ENCODE data around the gene TTLL9. TPM values are rescaled to one million over a fixed set of nuclear protein-coding genes. Genes with fewer than 3 reads are reported as not detected.
A peak's percentile ranks its signal among the peaks of the same experiment; 100 is the strongest.
"Not testable (repeated sequence)": the region's sequence is repeated elsewhere in the genome, so short reads cannot be mapped to it uniquely, and the experiment has no call there.

The TTLL9 gene
- total RNA-seq, 4 donors from 2014 or later = 0.09 to 0.38 TPM; not detected in 2

DNA sequence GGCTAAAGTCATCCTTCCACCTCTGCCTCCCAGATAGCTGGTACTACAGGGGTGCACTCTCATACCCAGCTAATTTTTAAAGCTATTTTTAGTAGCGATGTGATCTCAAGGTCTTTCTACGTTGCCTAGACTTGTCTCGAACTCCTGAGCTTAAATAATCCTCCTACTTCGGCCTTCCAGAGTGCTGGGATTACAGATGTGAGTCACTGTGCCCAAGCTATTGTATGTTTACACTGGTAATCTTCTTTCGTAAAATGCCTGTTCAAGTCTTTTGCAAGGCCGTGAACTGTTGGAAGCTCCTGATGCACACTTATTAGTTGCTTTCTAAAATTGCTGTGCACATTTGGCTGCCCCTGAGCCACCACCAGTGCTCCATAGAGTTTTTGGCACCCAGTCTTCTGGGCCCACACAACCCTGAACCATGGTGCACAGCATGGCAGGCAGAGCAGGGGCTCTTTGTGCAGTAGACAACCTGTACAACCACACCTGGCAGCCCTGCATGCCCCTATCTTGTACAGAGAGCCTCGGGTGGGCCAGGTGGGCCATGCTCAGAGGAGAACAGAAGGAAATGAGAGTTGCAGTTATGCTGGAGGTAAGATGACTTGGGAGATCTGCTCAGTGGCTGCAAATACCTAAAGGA, 48.2 kb downstream of the TTLL9 start:
- H3K27ac ChIP-seq = peak overlapping the region in 2 of 4 donors; percentile 36 to 59
- peaks cover 0 to 5% (median 0%) of the 10 kb centered on the region in 4 donors for H3K27me3 ChIP-seq
- H3K9me3 ChIP-seq = no peaks in the 10 kb centered on the region
- 31 to 54% methylated on average over 6 to 7 of the region's 7 CpGs for WGBS, 2 donors
- H3K4me3 ChIP-seq = no peak overlapping the region
- intact Hi-C loops (cut with DNase I) = no loop called here
- DNase-seq = no peak
- no peak for TF ChIP-seq POLR2A (IDR thresholded peaks at IDR 0.05)
- TF ChIP-seq, protein P1, sequence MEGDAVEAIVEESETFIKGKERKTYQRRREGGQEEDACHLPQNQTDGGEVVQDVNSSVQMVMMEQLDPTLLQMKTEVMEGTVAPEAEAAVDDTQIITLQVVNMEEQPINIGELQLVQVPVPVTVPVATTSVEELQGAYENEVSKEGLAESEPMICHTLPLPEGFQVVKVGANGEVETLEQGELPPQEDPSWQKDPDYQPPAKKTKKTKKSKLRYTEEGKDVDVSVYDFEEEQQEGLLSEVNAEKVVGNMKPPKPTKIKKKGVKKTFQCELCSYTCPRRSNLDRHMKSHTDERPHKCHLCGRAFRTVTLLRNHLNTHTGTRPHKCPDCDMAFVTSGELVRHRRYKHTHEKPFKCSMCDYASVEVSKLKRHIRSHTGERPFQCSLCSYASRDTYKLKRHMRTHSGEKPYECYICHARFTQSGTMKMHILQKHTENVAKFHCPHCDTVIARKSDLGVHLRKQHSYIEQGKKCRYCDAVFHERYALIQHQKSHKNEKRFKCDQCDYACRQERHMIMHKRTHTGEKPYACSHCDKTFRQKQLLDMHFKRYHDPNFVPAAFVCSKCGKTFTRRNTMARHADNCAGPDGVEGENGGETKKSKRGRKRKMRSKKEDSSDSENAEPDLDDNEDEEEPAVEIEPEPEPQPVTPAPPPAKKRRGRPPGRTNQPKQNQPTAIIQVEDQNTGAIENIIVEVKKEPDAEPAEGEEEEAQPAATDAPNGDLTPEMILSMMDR (IDR thresholded peaks at IDR 0.05) = no peak
- H3K4me1 ChIP-seq = peaks cover 5 to 59% (median 10%) of the 10 kb centered on the region in 3 donors
- no peaks in the 10 kb centered on the region for H3K36me3 ChIP-seq

DNA sequence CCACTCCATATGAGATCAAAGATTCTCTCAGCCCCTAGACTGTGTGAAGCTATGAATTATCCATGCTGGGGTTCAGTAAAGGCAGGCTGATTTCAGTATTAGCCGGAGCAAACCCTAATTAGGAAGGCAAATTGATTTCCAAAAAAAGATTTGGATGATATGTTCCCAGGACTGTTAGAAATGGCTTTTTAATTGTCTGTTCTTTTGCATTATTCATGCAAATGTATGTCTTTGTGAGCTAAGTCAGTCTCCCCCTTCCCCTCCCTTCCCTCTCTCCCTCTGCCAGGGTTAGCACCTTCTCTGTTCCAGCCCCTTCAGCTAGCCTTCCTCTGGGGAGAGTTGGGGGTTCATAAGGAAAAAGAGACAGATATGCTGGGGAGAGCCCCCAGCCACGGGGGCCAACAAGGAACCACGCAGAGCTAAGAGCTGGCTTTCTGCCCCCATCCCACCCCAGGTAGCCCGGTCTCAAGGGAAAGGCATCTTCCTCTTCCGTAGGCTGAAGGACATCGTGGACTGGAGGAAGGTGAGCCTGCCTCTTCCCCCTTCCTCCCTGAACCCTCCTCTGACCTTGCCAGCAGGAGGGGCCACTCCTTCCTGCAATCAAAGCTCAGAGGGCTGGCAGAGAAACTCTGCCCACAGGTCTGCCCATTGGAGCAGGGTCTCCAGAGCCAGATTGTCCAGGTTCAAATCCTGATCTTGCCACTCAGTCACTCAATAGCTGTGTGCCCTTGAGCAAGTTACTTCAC, 49.1 kb downstream of the TTLL9 start:
- Histone ChIP-seq H3K36me3 (no peaks in the 10 kb centered on the region), H3K4me1 (peaks cover 5 to 49% (median 10%) of the 10 kb centered on the region in 3 donors), H3K27ac (no peak overlapping the region), H3K27me3 (peaks cover 0 to 8% (median 0%) of the 10 kb centered on the region in 4 donors), H3K4me3 (no peak overlapping the region), H3K9me3 (no peaks in the 10 kb centered on the region)
- intact Hi-C loops (cut with DNase I) = no loop called here
- DNase-seq = no peak
- WGBS, 2 donors = 76 to 92% methylated on average over 1 to 6 of the region's 6 CpGs
- TF ChIP-seq POLR2A (IDR thresholded peaks at IDR 0.05) = no peak
- TF ChIP-seq, protein P1 (IDR thresholded peaks at IDR 0.05) = no peak

DNA sequence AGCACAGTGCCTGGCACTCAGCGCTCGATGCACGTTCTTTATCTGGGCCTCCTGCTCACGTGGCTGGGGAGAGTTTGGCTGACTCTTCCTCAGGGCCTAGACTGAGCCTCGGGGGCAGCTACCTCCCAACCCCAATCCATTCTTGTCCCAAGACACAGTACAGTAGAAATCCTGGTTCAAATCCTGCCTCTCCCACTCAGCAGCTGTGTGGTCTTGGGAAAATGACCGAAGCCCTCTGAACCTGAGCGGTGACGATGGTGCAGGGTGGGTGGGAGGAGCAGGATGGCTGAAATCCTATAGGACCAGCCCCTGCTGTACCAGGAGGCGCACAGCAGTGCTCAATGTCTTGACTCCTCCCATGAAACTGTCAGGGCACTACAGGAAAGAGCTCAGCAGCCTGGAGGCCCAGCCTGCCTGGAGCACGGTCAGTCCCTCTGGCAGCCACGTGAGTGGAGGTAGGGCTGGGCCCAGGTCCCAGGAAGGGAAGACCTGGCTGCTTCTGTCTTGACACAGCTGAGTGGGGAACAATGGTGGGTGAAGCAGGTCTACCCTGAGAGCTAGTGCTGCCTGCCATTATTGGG, 49.9 kb downstream of the TTLL9 start:
- intact Hi-C loops (cut with DNase I) = no loop called here
- DNase-seq = no peak
- H3K4me1 ChIP-seq = peaks cover 5 to 42% (median 10%) of the 10 kb centered on the region in 3 donors
- TF ChIP-seq POLR2A (IDR thresholded peaks at IDR 0.05) = no peak
- TF ChIP-seq, protein P1 (IDR thresholded peaks at IDR 0.05) = no peak
- no peak overlapping the region for H3K4me3 ChIP-seq
- H3K27me3 ChIP-seq = peaks cover 0 to 16% (median 0%) of the 10 kb centered on the region in 4 donors
- H3K36me3 ChIP-seq = no peaks in the 10 kb centered on the region
- H3K9me3 ChIP-seq = no peaks in the 10 kb centered on the region
- H3K27ac ChIP-seq = no peak overlapping the region
- WGBS, 2 donors = 69 to 73% methylated on average over 3 to 9 of the region's 11 CpGs

DNA sequence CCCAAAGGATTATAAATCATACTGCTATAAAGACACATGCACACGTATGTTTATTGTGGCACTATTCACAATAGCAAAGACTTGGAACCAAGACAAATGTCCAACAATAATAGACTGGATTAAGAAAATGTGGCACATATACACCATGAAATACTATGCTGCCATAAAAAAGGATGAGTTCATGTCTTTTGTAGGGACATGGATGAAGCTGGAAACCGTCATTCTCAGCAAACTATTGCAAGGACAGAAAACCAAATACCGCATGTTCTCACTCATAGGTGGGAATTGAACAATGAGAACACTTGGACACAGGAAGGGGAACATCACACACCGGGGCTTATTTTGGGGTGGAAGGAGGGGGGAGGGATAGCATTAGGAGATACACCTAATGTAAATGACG, 51.0 kb downstream of the TTLL9 start:
- H3K27me3 ChIP-seq = peaks cover 0 to 26% (median 0%) of the 10 kb centered on the region in 4 donors
- intact Hi-C loops (cut with DNase I); DNase-seq; H3K9me3 ChIP-seq; H3K36me3 ChIP-seq; H3K4me3 ChIP-seq; H3K27ac ChIP-seq: not testable (repeated sequence)
- 79 to 90% methylated on average over 5 of the region's 5 CpGs for WGBS, 2 donors
- peaks cover 5 to 34% (median 10%) of the 10 kb centered on the region in 3 donors for H3K4me1 ChIP-seq

DNA sequence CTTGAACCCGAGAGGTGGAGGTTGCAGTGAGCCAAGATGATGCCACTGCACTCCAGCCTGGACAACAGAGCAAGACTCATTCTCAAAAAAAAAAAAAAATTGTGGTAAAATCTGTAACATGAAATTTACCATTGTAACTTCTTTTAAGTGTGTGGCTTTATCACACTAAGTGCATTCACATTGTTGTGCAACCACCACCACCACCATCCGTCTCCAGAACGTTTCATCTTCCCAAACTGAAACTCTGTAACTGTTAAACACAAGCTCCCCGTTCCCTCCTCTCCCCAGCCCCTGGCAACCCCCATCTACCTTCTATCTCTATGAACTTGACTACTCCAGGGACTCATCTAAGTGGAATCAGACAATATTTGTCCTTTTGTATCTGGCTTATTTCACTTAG, 51.7 kb downstream of the TTLL9 start:
- no peak for DNase-seq
- WGBS, 2 donors = 61% methylated on average over 4 of the region's 4 CpGs

More for the DNA sequence above, 51.7 kb downstream of the TTLL9 start:
- H3K36me3 ChIP-seq = no peaks in the 10 kb centered on the region
- H3K4me3 ChIP-seq = no peak overlapping the region
- intact Hi-C loops (cut with DNase I) = no loop called here
- H3K27ac ChIP-seq = no peak overlapping the region
- H3K27me3 ChIP-seq = peaks cover 0 to 30% (median 0%) of the 10 kb centered on the region in 4 donors
- H3K4me1 ChIP-seq = peaks cover 5 to 34% (median 10%) of the 10 kb centered on the region in 3 donors
- no peaks in the 10 kb centered on the region for H3K9me3 ChIP-seq
- TF ChIP-seq POLR2A (IDR thresholded peaks at IDR 0.05) = no peak
- TF ChIP-seq, protein P1 (IDR thresholded peaks at IDR 0.05) = no peak

All from esophagus squamous epithelium (tissue), 5 donors.